ENCODE results near the gene SLC25A39.

SLC25A39 gene

DNA sequence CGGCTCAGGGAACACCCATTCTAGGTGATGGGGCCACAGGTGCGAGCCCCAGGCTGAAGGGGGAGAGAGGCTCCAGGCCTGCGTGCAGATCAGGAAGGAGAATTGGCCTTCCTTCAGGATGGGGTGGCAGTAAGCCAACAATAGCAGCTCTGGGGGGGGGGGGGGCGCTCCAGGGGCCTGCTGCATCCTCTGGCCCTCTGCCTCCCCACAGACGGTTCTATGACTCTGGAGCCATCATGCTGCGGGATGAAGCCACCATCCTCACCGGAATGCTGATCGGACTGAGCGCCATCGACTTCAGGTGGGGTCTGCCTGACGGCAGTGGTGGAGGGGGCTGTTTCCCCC, 10.1 kb downstream of the SLC25A39 start:
- no peak for DNase-seq (ENCODE audit: low spot score)

DNA sequence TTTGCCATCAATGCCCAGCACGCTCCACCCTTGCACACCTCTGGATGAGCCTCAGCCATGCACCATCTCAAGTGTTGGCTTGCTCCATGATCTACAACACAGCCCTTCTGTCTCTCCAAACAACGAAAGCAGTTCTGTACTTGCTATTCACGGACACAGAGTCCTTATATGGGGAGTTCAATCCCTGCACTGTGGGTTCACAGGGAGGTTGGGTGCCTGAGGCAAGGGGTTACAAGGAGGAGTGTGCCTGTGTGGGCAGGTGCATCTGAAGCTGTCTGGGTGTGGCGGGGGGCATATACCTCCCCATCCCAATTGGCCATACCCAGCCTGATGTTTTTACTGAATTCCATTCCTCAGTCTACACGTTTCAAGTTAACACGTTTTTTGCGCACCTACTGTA, 10.6 kb downstream of the SLC25A39 start:
- DNase-seq (ENCODE audit: low spot score) = no peak

DNA sequence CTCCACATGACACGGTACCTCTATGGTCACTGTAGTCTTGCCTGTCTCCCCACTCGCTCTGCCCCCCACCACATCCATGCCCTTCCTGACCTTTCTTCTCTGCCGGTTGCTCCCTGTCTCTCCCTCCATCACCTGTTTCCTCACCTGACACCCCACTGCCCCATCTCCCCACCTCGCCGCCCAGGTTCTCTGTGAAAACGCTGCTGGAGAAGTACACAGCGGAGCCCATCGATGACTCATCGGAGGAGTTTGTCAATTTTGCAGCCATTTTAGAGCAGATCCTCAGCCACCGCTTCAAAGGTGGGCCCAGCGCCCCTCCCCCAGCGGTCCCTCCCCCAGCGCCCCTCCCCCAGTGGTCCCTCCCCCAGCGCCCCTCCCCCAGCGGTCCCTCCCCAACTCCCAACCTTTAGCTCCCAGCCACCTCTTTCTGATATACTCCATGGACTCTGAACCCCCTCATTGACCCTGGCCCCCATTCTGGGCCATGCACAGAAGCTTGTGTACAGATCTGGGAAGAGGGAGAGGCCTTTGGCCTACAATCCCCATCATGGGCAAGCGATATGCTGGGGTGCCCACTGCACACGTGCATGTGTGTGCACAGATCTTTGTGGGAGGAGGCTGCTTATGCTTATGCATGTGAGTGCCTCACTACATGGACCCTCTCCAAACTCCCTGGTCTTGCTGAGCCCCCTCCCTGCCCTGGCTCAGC, 12.1 kb downstream of the SLC25A39 start:
- DNase-seq (ENCODE audit: low spot score) = no peak

DNA sequence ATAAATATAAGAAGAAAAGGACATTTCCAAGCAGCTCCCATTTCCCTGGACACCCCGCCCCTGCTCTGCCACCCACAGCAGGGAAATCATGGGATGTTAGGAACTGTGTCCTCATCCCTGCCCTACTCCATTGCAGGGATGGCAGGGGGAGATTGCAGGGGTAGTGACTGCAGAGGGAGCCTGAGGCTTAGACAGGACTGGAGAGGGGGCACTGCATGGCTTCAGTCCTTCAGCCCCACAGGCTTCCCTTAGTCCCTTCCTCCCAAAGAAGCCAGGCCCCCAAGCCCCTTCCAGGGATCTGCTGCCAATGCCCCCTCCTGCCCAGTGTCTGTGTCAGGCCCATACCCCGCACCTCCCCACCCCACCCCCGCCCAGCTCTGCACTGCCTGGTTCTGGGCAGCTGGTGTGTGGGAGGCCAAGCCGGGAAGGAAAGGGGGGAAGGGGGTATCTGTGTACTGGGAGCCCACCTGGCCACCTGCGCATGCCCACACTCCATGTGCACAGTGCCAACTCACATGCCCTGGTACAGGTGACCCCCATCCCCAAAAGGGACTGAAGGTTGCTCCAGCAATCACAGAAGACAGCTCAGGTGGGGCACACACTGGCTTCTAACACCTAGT, 13.0 kb downstream of the SLC25A39 start:
- DNase-seq (ENCODE audit: low spot score) = no peak

DNA sequence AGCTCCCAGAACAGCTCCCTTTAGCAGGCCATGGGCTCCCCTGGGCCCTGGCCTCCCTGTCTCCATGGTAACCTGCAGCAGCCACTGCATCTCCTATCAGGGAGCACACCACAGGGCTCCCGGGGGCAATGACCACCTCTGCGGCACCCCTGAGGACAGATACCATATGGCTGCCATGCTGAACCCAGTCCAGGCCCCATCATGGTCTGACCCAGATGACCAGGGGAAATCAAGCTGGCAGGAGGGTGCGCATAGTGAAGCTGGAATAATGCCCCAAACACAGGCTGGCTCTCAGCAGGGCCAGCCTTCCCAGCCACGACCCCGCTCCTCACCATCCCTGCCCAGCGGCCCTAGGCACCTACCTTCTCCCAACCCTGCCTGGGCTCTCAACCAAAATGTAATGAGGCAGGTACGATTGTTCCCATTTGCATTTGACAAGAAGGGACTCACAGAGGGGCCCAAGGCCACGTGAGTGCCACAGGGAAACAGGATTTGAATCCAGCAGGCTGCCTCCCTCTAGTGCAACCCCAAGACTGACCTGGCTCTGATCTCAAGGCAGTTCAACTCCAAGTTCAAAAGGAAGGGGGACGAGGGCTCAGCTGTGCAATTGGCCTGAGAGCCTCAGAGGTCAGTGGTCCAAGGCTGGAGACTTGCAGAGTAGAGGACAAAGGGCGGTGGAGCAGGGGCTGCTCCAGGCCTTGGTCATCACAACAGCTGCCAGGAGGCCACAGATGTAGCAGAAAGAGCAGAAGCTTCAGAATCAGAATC, 13.8 kb downstream of the SLC25A39 start:
- peak; percentile 61 for DNase-seq (ENCODE audit: low spot score)

DNA sequence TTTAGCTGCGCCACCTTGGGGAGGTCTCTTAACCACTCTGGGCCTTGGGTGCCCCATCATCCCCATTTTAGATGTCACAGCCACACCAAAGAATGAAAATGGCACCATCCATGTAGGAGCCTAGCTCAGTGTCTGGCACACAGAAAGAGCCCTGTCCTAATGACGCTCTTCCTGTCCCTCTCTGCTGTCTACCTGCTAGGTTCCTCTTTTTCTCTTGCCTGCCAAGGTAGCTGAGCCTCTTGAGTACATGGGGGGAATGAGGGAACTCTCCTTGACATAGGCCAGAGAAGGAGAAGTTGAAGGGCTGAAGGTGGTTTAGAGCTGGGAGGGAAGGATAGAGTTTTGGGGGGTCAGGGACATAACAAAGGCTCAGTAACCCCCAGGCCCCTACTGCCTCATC, 14.4 kb downstream of the SLC25A39 start:
- DNase-seq (ENCODE audit: low spot score) = no peak

DNA sequence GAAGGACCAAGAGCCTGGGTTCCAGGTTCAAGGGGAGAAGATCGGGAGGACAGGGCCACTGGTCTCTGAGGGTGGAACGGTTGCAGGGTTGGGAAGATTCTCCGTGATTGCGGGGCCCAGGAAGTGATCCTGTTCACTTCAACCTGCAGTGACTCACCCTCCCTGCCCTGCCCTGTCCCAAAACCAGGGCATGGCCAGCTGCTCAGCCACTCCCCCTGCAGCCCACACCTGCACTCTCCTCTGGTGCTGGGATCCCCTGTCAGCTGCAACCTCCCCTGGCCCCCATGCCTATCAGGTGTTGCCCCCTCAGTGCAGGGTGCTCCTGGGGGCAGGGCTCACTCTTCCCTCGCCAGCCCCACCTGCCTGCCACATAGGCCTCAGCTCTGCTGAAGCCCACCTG, 15.2 kb downstream of the SLC25A39 start:
- no peak for DNase-seq (ENCODE audit: low spot score)

DNA sequence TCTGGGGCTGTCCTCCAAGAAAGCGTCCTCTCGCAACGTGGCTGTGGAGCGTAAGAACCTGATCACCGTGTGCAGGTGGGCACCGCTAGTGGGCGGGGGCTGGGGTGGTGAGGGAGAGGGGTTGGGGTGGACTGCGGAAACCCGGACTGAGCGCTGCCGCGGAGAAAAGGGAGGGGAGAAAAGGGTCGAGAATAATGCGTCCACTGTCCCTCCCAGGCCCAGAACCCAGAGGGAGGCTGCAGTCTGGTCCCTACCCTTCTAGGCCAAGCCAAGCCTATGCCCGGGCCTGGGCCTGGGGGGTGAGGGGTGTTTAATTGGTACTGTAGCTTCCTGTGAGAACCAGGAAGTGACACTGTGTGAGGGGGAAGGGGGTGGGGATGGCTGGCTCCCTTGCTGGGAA, 15.8 kb downstream of the SLC25A39 start:
- no peak for DNase-seq (ENCODE audit: low spot score)

DNA sequence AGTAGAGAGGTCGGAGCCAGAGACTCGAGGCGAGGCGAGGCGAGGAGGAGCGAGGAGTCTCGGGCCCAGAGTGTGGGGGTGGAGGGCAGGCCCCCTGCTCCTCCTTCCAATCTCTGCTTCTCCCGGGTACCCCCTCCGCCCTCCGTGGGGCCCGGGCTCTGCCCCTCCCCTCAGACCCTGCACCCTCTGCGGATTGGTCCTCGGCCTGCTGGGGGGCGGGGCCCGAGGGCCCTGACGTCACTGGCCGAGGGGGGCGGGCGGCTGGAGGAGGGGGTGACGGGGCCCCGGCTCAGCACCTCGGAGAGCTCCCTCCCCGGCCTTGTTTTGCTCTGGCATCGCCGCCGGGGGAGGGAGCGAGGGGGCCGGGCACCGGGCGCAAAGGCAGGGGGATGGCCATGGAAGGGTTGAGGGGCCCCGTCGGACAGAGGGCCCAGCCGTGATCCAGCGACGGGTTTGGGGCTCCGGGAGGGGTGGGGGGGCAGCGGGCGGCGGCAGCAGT, 16.3 kb downstream of the SLC25A39 start, which contains the start of gene RUNDC3A:
Gene RUNDC3A, plus strand, starts transcription at position 282 of the 499 bp plus-strand sequence. CDS start 232 bp downstream, outside the sequence.
- DNase-seq (ENCODE audit: low spot score) = peak; percentile 96

DNA sequence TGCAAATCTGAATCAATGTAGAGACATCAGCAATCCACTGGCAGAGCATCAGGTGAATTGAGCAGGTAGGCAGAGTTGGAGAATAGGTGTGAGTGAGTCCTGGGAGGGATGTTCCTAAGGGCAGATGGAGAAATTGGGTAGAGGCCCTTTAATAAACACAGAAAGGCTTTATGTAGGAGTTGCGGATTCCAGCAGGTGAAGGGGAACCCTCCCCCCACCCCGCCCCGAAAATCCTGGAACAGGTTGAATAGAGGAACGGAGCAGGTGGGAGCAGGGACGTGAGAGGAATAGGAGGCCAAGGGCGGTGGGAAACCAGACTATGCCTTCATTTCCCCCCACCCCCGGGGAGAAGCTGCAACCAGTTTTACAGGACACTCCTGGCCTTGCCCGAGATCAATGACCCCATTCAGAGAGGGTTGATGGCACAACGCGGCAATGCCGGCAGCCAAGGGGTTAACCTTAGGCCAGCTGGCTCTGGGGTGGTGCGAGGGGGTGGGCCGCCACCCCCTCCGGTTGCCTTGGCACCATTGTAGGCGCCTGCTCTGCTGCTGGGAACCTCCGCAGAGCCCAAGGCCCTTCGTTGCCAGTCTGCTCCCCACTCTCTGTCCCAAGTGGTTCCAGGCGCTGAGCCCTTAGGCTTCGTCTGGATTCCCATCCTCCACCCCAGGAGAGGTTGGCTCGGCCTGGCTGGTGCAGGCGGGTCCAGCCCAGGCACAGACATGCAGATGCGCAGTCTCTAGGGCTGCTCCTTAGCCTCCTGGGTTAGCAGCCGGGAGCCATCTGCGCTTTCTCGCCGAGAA, 17.0 kb downstream of the SLC25A39 start:
- peak; percentile 91 for DNase-seq (ENCODE audit: low spot score)

DNA sequence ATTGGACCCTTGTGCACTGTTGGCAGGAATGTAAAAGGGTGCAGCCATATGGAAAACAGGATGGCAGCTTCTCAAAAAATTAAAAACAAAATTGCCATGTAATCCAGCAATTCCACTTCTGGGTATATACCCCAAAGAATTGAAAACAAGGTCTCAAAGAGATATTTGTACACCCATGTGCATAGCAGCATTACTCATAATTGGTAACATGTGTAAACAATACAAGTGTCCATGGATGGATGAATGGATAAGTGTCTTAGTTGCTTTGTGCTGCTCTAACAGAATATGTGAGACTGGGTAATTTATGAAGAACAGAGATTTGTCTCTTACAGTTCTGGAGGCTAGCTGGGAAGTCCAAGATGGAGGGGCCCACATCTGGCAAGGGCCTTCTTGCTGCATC, 20.0 kb downstream of the SLC25A39 start:
- no peak for DNase-seq (ENCODE audit: low spot score)

DNA sequence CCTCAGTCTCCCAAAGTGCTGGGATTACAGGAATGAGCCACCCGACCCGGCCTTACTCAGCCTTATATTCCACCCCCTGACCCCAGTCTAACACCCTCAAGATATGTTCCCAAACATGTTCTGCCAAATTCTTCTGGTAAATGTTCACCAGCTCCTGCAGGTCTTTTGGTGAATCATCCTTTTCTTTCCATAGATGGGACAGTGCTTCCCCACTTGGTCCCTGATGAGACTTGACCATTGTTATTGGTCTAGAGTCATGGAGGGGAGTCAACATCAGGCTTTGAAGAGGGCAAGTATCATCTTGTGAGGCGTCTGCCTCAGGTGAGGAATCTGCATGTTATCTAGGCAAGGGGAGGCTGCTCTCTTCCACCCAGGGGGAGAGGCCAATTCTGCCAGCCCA, 26.6 kb downstream of the SLC25A39 start:
- DNase-seq (ENCODE audit: low spot score) = no peak

DNA sequence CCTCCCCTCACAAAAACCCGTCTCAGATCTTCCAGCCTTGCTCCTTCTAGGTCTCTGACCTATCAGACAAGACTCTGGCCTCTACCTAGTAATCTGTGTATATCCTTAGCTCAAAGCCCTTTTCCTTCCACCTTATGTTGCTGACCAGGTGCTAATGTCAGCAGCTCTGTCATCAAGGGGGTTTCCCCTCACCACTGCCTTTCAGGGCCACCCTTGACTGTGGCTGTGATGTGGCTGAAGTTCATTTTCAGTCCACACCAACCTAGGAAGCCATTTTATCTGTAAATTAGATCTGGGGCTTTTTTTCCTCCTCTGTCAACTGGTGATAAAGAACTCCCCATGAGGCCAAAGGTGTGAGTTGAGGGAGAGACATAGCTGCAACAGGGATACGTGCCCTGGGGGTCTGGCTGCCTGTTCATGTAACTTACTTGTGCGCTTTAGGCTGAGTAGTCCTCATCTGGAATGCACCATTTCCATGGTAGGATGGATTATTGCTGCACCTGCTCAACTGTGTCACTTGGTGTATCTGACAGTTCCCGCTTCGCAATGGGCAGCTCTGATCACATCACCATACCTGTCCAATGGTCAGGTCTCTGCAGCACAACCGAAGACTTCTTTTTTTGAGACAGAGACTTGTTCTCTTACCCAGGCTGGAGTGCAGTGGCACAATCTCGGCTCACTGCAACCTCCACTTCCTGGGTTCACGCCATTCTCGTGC, 31.0 kb downstream of the SLC25A39 start:
- no peak for DNase-seq (ENCODE audit: low spot score)

DNA sequence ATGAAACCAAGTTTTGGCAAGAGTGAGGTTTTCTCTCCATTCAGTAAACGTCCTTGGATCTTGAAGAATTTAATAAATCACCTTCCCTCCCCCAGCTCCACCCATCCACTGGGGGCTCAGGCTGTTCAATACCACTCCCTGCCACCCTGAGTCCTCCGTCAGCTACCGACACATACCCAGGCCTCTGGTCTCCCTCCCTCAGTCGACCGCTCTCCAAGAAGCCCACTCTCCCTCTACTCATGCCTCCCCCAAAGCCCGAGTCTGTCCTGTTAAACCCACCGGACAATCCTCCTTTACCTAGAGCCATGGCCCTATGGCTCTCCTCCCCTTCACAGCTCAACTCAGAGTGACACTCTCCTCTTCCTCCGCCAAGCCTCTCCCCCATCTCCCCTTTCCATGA, 37.0 kb downstream of the SLC25A39 start:
- DNase-seq (ENCODE audit: low spot score) = no peak

DNA sequence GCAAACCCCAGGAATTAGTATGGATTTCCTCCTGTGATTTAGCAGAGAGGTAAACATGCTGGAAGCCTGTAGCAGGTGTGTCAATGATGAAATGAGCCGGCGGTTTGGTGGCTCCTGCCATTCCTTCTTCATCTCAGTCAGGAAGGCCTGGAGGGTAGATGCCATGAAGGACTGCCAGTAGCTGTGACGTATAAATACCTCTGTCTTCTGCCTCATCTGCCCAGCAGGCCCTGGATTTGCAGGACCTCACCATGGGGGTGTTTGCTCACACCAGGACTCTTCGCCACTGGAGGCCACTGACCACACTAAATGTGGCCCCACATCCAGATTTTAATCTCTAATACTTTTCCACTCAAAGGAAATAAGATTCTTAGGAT, 40.6 kb downstream of the SLC25A39 start:
- no peak for DNase-seq (ENCODE audit: low spot score)

DNA sequence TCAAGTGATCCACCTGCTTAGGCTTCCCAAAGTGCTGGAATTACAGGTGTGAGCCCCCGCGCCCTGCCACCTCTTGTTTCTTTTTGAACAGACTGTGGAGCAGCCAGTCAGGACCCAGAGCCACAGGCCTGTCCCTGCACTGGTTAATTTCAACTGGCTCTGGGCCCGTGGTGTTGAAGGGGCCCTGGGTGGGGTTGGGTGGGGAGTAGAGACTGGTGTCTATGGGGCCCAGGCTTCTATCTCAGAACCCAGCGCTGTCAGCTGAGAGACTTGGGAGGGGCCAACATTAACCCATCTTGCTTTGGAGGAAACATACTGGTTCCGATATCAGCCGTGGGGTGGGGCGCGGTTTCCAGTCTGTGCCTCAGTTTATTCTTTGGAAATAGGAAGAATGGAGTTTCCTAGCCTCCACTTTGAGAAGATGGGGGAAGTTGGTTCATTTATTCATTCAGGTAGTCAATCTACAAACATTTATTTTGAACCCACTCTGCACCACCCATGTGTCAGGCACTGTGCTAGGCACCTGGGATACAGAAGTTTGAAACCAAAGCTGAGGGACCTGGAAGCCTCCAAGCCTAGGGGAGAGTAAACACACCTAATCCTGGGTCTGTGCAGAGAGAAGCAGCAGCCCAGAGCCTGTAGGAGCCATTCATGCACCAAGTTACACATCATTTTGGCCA, 41.1 kb downstream of the SLC25A39 start:
- DNase-seq (ENCODE audit: low spot score) = no peak

DNA sequence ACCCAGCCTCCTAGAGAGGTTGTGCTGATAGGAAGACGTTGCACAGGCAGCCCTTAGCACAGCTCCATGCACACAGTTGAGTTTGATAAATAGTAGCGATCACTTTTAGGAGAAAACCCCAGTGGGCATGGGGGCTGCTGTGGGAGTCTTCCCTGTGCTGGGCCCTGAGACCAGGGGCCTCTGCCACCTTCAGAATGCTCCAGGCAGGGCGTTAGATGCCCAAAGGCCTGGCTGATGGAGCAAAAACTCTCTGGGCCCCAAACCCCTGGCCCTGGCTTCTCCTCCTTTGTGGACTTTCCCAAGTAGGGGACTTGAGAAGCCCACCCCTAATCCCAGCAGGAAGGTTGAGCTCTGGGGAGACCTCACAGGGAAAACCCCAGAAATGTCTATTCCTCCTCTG, 42.4 kb downstream of the SLC25A39 start:
- DNase-seq (ENCODE audit: low spot score) = no peak

DNA sequence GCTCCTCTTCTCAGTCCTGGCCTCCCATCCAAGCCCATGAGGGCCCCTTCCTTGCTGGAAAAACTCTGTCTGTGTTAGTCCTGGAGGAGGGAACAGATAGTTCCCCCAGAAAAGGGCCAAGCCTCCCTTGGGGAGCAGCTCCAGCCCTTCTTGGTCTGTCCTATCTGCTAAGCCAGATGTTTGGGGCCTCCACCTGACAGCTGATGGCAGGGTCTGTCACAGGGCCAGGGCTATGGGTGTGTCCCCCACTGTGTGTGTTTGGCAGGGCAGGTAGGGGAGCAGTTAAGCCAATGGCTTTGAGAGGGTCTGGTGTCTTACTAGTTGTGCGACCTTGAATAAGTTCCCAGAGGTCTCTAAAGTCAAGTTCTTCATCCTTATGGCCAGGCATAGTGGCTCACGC, 43.1 kb downstream of the SLC25A39 start:
- DNase-seq (ENCODE audit: low spot score) = no peak

DNA sequence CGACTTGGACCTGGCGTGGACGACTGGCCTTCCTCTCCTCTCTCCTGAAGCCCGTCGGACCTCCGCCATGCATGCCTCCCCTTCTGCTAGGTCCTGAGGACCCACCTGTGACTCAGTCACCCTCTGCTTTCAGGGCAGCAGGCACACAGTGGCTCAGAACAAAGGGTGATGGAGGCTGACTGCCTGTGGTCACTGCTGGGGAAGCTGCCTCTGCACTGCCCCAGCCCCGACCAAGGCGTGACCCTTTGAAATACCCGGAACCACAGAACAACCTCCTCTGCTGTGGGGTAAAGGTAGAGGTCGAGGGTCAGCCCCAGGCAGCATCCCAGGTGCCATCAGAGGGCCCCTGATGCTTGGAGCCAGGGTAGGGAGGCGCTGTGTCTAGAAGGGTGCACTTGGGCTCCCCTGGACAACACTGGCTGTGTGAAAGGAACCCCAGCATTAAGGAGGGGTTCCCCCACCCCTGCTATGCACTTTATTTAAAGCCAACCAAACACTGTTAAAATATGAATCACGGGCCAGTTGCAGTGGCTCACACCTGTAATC, 44.2 kb downstream of the SLC25A39 start:
- no peak for DNase-seq (ENCODE audit: low spot score)

DNA sequence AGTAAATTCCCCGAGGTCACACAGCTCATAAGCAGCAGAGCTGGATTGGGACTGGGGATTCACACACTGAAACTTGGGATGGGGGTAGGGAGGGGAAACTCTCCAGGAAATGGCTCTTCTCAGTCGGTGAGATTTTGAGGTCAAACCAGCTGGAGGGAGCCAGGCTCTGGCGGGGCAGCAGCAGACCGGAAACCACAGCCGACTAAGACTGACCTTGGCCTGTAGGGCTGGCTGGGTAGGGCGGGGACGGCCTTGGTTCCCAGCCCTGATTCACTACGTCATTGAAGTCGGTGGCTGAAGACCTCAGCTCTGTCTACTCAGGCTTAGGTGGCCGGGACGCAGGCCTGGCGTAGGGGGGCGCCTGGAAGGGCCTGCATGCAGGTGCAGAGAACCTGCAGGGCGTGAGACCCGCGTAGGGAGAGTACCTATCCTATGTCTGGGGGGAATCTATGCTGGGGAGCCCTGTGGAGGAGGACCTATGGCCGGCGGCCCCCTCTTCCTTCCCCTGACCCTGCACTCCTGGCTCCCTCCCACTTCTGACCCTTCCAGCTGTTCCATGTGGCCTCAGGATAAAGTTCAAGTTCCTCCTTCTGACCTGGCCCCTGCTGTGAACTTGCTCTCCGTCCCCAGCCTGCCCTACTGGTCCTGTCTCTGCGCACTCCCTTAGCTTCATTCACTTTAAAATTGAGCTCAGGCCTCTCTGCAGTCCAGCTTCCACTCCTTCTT, 44.8 kb downstream of the SLC25A39 start:
- no peak for DNase-seq (ENCODE audit: low spot score)
